ENCODE measurements around the gene GLP1R.
A peak's percentile ranks its signal among the peaks of the same experiment; 100 is the strongest.

The GLP1R gene

GRCh38 chr6:39087197-39087596, 38.6 kb downstream of the GLP1R start:
- ATAC-seq = no peak

GRCh38 chr6:39088331-39088730, 39.8 kb downstream of the GLP1R start:
- ATAC-seq = peak in 1 of 2 donors; percentile 40

GRCh38 chr6:39090036-39090435, 41.5 kb downstream of the GLP1R start:
- ATAC-seq = no peak

DNA sequence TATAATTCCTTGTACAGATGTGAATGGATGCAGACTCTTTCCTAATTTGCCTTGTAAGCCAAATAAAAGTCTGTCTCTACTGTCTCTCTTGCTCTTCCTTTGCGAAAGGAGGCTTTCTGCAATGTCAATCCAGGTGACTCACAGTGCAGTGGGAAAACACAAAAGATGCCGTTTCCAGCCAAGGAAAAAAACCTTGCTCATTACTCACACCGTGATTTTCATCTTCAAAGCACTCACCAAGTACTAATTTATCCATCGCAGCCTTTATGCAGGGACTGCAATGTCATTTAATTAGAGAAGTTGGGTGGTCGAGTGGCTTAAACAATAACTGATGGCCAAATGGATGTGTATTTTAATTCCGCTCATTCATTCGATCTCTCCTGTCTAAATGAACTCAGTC, 42.6 kb downstream of the GLP1R start:
- no peak for ATAC-seq

DNA sequence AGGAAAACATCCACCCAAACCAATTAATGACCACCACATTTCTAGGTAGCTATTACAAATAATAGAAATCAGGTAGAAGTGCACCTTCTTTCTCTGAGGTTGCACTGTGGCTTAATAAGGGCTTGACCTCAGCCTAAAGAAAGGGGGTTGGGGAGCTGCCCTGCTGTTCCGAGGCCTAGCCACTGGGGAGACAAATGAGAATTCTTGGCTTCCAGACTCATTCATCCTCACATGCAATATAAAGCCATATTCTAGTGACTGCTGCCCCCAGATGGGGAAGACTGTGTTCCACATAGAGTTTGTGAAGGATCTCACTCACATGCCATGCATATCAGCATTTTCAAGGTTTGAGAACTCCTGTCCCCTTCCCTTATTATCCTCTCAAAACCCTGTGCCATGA, 43.5 kb downstream of the GLP1R start:
- ATAC-seq = no peak

DNA sequence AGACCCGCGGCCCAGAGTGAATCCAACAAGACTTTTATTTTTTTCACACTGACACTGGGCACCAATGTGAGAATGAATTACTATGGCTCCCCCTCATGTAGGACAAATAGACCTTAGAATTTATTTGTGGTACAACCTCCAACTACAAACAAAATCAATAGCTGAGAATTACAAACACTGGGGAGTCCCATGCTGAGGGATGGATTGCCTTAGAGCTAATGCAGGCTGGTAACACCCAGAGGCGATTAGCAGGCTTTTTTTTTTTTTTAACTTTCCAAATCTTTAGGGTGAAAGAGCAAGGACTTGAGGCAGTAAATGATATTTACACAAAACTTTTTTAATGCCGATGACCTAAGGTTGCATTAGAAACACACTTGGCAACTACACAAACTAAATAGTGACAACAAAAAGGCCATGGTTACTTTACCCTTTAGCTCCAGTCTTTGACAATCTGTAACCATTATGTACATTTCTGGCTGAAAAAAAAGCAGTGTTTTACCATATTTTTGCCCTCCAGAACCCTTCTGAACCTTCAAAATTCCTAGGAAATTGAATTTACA, 44.6 kb downstream of the GLP1R start:
- ATAC-seq = no peak

DNA sequence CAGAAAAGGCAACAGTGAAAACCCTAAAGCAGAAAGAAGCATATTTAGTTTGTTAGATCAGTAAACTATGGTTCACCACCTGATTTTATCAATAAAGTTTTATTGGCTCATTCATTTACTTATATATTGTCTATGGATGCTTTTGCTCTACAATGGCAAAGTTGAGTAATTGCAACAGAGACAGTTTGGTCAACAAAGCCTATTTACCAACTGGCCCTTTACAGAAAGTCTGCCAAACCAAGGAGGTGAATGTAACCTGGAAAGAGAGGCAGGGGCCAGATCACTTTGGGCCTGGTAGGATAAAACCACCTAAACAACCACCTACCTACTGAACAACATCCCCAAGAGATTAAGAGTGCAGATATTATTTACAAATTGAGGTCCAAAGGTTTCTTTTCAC, 47.0 kb downstream of the GLP1R start:
- ATAC-seq = no peak

DNA sequence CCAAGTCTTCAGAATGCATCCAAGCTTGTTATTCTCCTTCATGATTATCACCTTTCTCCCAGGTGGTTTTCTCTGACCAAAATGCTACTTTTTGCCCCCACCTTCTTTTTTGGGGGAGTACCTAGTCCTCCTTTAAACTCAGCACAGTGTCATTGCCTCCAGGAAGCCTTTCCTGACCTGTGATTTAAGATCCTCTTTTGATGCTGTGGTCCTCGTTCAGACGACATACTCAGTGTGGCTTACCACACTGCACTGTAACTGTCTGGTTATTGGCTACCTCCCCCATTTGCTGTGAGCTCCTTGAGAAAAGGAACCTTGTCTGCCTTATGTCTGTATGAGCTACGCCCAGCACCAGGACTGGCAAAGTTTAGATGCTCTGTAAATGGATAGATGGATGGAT, 51.8 kb downstream of the GLP1R start:
- ATAC-seq = peak in 1 of 2 donors; percentile 41

DNA sequence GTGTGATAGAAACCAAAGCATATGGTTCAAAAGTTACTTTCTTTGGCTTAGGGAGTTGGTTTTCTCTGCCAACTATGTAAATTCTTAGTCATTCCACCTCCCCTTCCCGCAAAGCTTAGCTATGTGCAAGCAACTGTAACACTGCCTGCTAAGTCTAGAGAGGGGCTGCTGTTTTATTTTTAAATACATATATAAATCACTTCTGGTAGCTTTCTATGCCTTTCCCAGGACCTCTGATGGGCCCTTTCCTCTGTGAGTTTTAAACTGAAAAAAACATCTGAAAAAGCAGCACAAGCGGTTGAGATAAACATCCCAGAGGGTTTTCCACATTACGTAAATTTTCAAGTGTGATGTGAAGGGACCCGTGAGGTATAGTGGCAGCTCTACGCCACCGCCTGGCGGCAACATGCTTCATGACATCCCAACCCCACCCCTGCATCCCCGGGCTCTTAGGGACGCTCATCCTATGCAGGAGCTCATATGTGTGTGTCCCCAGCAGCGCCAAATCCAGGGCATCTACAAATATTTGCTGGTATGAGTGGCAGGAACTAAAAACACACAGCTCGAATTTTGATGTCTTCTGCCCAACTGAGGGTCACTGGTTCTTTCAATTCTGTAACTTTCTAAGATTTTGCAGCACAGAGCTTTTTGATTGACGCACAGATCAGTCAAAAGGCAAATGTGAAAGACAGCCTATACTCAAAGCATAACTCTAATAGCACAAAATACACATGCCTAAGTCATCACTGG, 53.7 kb downstream of the GLP1R start:
- ATAC-seq = peak in 1 of 2 donors; percentile 41

- ATAC-seq = peak in 1 of 2 donors; percentile 36
These were observed 54.2 kb downstream of the GLP1R start for GRCh38 chr6:39102821-39103136.

GRCh38 chr6:39104528-39104927, 55.9 kb downstream of the GLP1R start:
- no peak for ATAC-seq

- ATAC-seq = no peak
These were observed 58.5 kb downstream of the GLP1R start for GRCh38 chr6:39107034-39107433.

DNA sequence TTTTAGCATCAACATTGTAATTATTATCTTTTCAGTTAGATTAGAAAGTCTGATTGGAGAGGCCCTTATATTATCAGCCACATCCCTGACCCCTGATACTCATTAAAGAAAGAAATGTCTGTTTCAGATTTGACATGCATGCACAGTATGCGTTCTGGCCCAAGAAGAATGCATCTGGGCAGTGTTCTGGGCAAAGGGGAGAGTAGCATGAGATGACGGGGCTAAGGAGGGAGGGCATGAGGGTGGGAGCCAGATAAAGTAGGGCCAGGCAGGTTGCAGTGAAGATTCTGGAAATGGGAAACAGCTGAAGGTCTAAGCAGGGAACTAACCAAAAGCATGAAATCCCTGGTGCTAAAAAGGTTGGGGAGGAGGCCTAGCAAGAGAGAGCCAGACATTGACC, 59.1 kb downstream of the GLP1R start:
- no peak for ATAC-seq

GRCh38 chr6:39108041-39108839, 59.7 kb downstream of the GLP1R start:
- ATAC-seq = no peak

DNA sequence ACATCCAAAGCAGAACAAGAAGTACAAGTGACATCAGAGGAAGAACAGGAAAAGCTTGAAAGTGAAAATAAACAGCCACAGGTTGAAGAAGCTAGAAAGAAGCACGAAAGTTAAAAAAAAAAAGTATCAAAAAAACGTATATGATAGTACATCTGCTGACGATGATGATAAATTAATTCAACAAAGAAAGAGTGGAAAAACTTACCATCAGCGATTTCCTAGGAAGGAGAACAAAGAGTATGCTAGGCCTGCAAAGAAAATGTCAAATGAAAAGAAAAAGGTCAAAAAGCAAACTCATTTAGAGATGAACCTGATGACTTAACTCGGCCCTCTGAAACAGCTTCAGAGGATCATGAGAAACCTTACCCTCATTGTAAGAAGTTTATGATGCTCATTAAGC, 62.7 kb downstream of the GLP1R start:
- ATAC-seq = peak in 1 of 2 donors; percentile 17

- no peak for ATAC-seq
These were observed 65.2 kb downstream of the GLP1R start for GRCh38 chr6:39113788-39114187.

DNA sequence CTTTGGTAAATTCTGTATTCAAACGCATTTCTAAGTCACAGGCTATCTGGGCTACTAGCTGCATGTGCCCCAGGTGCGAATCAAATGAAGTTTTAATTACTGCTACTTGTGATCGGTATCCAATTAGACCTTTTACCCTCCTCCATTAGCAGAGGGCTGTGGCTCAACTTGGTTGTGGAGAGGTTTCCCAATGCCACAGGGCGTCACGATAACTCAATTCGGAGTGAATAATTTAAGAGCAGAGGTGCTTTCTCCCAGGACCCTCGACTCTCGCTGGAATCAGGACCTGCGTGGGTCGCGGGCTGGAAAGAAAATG, 65.8 kb downstream of the GLP1R start:
- peak; percentile 1 to 6 for ATAC-seq

GRCh38 chr6:39114704-39115599, 66.4 kb downstream of the GLP1R start, which contains the start of gene SAYSD1:
Gene SAYSD1 (minus strand): TSS chr6:39115186. CDS start chr6:39115089, 97 bp downstream.
- peak; percentile 87 to 88 for ATAC-seq

GRCh38 chr6:39118921-39119320, 70.3 kb downstream of the GLP1R start:
- ATAC-seq = no peak

GRCh38 chr6:39124114-39124513, 75.5 kb downstream of the GLP1R start:
- ATAC-seq = no peak

GRCh38 chr6:39128106-39128505, 79.5 kb downstream of the GLP1R start:
- ATAC-seq = no peak

DNA sequence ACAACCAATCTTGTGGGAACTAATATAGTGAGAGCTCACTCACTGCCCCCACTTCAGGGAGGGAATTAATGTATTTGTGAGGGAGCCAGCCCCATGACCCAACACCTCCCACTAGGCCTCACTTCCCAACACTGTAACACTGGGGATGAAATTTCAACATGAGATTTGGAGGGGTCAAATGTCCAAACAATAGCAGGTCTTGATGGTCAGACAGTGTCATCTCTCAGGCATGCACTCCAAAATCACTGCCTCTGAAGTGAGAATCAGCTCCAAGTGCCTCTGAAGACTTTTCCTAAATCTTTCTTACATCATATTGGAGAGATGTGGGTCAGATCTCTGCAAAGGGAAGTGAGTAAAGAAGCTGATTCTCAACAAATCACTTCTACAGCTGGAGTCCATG, 80.3 kb downstream of the GLP1R start:
- ATAC-seq = no peak

DNA sequence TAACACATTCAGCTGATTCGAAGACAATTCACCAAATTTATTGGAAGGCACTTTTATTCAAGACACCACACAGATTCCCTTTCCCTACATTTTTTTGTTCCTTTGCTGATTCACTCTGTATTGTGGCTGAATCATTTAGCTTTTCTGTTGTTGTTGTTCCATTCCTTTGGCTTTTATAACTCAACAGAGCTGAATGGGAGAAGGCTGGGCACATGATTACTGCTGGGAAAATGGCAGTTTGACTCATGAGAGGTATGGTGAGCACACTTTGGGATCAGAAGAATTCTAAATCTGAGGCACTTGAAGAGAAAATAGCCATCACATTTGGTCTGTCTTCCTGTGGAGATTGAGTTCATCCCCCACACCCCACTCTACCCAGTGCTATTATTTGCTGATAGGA, 82.1 kb downstream of the GLP1R start:
- ATAC-seq = no peak
